Measurements from ENCODE around the gene CPA5.

DNA sequence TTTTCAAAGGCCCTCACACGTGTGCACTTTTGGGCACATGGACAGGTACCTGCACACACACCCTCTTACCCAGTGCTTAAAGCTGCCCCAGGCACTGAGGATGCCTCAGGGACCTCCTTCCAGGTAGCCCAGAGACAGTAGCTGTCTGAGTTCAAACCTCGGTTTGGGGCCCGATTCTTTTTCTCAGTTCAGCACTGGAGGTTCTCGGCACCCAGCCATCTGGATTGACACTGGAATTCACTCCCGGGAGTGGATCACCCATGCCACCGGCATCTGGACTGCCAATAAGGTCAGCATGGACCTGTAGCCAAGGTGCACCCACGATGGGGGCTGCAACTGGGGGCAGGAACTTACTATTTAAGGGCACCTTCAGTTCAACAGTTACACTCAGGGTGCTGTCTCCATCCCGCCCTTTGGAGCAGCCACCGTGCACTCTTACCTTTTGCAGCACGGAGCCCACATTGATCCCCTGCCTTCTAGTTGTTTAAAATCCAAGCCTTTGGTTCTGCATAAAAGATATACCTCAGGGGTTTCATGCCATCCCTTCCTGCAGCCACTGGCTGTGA lies 17.7 kb downstream of the CPA5 start:
- TF ChIP-seq BRD4 (IDR thresholded peaks at IDR 0.05) (no peak), SP1 (CRISPR knock-in tag; IDR thresholded peaks at IDR 0.05) (no peak), POLR2AphosphoS5 (IDR thresholded peaks at IDR 0.05; ENCODE audit: control insufficient read depth, insufficient read depth, low read depth, low read length) (no peak), MNT (conservative IDR thresholded peaks at IDR 0.05) (no peak), TFE3 (CRISPR knock-in tag; IDR thresholded peaks at IDR 0.05) (no peak), CTCF (IDR thresholded peaks at IDR 0.05 in 2 of 3, conservative IDR thresholded peaks at IDR 0.05 in 1 of 3; ENCODE audit: insufficient read depth in 2 of 3, low read depth in 1 of 3, low read length in 3 of 3) (no peak), RFX5 (IDR thresholded peaks at IDR 0.05; ENCODE audit: low read depth, low read length) (no peak)

Measured in K562 (cell line).